Uterus (tissue), 2 donors: ENCODE results near the gene HDAC4.

ENCODE experiments used
- CTCF ChIP-seq, 4 experiments: fragments of 200-600 bp in 2 of 4; fragments of 450-650 bp in 2 of 4; sonication (generic) in 2 of 4; IDR thresholded peaks; one replicate each; pipeline ENCODE4 v1.5.1; 2016 to 2019; ENCODE audit warnings: antibody characterized with exemption in 4 of 4, mild to moderate bottlenecking in 2 of 4, moderate library complexity in 1 of 4
- POLR2A ChIP-seq, 2 donors: fragments of 450-650 bp; IDR thresholded peaks; one replicate each; pipeline ENCODE4 v1.6.1; 2016; ENCODE audit warnings: antibody characterized with exemption in 2 of 2, mild to moderate bottlenecking in 1 of 2, moderate library complexity in 1 of 2

- TF ChIP-seq CTCF (IDR thresholded peaks at IDR 0.05) (no peak), POLR2A (IDR thresholded peaks at IDR 0.05) (no peak)
Observed at GRCh38 chr2:239378021-239378917, 22.6 kb downstream of the HDAC4 start.
